GM12878 (cell line): ENCODE results near the gene GRK5. TPM values are rescaled to one million over a fixed set of nuclear protein-coding genes. Genes with fewer than 3 reads are reported as not detected.

Experiments
- BACH1 ChIP-seq: fragments of 450-650 bp; IDR thresholded peaks from 2 replicates; pipeline ENCODE4 v1.6.1; 2017; ENCODE audit warnings: mild to moderate bottlenecking, borderline replicate concordance
- CBX3 ChIP-seq: fragments of 200-600 bp; sonication (generic); IDR thresholded peaks from 2 replicates; pipeline ENCODE4 v1.6.1; 2016; ENCODE audit warnings: low read depth, borderline replicate concordance
- CHD1 ChIP-seq: IDR thresholded peaks from 2 replicates; pipeline ENCODE4 v1.6.1; 2012; ENCODE audit warnings: low read depth, low read length, improper control_type of control experiment
- DPF2 ChIP-seq: fragments of 450-650 bp; IDR thresholded peaks from 2 replicates; pipeline ENCODE4 v1.6.1; 2017; ENCODE audit warnings: mild to moderate bottlenecking
- EED ChIP-seq: sonication (generic); IDR thresholded peaks from 2 replicates; pipeline ENCODE4 v1.6.1; 2016; ENCODE audit warnings: antibody characterized with exemption, low read depth
- ESRRA ChIP-seq: IDR thresholded peaks from 2 replicates; pipeline ENCODE4 v1.6.1; 2012; ENCODE audit warnings: mild to moderate bottlenecking, low read length, improper control_type of control experiment
- EZH2 ChIP-seq: IDR thresholded peaks from 2 replicates; pipeline ENCODE4 v1.6.1; 2012; ENCODE audit warnings: low read depth, mild to moderate bottlenecking, control low read depth, inconsistent platforms, low read length, borderline replicate concordance; ENCODE audit not compliant: control insufficient read depth
- FOXM1 ChIP-seq: IDR thresholded peaks from 2 replicates; pipeline ENCODE4 v1.6.1; 2012; ENCODE audit warnings: low read depth, mild to moderate bottlenecking, inconsistent platforms, low read length, moderate library complexity
- JUNB ChIP-seq: IDR thresholded peaks from 2 replicates; pipeline ENCODE4 v1.6.1; 2016; ENCODE audit warnings: antibody characterized with exemption, mild to moderate bottlenecking
- NFIC ChIP-seq: IDR thresholded peaks from 2 replicates; pipeline ENCODE4 v1.6.1; 2012; ENCODE audit warnings: low read depth, mild to moderate bottlenecking, inconsistent platforms, low read length, moderate library complexity
- TCF12 ChIP-seq: IDR thresholded peaks from 2 replicates; pipeline ENCODE4 v1.6.1; 2011; ENCODE audit warnings: low read depth, mild to moderate bottlenecking, low read length
- polyA plus RNA-seq, 11 experiments: library from polyadenylated mRNA; depleted of rRNA in 4 of 11; unstranded in 6 of 11; stranded (reverse) in 5 of 11; fragments of >200 nt; fragmentation: Nextera tagmentation in 4 of 11; fragmentation: Illumina TruSeq in 1 of 11; extraction: Ambion mirVana in 4 of 11; extraction: Trizol in 1 of 11; gene quantifications; 1 replicate in 1 of 11; 2 replicates in 10 of 11; pipeline versions ENCODE4 v1.2.1 to v1.2.3, GENCODE V29; 2011 to 2016; ENCODE audit warnings: inconsistent platforms in 2 of 11, missing spikeins in 2 of 11, low read depth in 1 of 11
- total RNA-seq, 4 experiments: library from RNA; depleted of rRNA in 3 of 4; stranded (reverse); fragments of >200 nt in 3 of 4; fragmentation: Illumina TruSeq in 1 of 4; extraction: Trizol in 1 of 4; gene quantifications; 2 replicates each; pipeline versions ENCODE4 v1.2.1 to v1.2.3, GENCODE V29; 2013 to 2021
- TF ChIP-seq, protein P1 (sequence below): IDR thresholded peaks from 2 replicates; pipeline ENCODE4 v1.6.1; 2012; ENCODE audit warnings: low read length, inconsistent platforms
- TF ChIP-seq, protein P2 (sequence below): fragments of 450-650 bp; IDR thresholded peaks from 2 replicates; pipeline ENCODE4 v1.6.1; 2018; ENCODE audit warnings: borderline replicate concordance, mild to moderate bottlenecking; ENCODE audit not compliant: partially characterized antibody
- TF ChIP-seq, protein P3 (sequence below): fragments of 150-350 bp; IDR thresholded peaks from 2 replicates; pipeline ENCODE4 v1.6.1; 2014; ENCODE audit warnings: mild to moderate bottlenecking, low read depth, low read length
- TF ChIP-seq, protein P4 (sequence below): fragments of 150-350 bp; IDR thresholded peaks from 2 replicates; pipeline ENCODE4 v1.6.1; 2016; ENCODE audit warnings: low read depth, low read length
- TF ChIP-seq, protein P5 (sequence below): IDR thresholded peaks from 2 replicates; pipeline ENCODE4 v1.6.1; 2011; ENCODE audit warnings: borderline replicate concordance, low read depth, mild to moderate bottlenecking, moderate library complexity, low read length; ENCODE audit not compliant: insufficient read depth, poor library complexity, severe bottlenecking
- TF ChIP-seq, protein P6 (sequence below): fragments of 450-650 bp; formaldehyde crosslinking; IDR thresholded peaks from 2 replicates; pipeline ENCODE4 v1.4.0; 2022; ENCODE audit warnings: mild to moderate bottlenecking, moderate library complexity

GRK5 gene
- total and polyA plus RNA-seq, 10 of the 15 experiments (the other 5 are each of a cell fraction or from before 2014, with no cell fraction given), result 0.11 to 22.1 (median 10.0) TPM

DNA sequence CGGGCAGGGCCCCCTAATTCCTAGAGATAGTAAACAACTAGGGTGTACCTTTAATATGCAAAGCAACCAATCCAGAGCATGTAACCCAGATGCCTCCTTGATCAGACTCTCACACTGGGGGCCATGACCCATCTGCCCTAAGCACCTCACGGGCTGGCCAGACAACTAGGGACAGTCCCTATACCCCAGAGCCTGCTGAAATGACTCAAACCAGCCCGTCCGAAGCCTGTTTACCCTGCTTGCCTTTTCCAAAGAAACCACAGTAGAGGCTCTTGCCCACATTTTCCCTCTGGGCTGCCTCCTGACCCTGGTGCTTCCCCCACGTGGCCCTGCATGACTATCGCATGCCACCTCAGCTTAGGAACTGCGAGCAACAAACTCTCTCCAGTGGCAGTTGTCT lies 288.9 kb downstream of the GRK5 start (continued):
- TF ChIP-seq, protein P1, sequence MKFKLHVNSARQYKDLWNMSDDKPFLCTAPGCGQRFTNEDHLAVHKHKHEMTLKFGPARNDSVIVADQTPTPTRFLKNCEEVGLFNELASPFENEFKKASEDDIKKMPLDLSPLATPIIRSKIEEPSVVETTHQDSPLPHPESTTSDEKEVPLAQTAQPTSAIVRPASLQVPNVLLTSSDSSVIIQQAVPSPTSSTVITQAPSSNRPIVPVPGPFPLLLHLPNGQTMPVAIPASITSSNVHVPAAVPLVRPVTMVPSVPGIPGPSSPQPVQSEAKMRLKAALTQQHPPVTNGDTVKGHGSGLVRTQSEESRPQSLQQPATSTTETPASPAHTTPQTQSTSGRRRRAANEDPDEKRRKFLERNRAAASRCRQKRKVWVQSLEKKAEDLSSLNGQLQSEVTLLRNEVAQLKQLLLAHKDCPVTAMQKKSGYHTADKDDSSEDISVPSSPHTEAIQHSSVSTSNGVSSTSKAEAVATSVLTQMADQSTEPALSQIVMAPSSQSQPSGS, result peak; percentile 66
- TF ChIP-seq FOXM1 (peak; percentile 60; the same call in 1 of the 2 replicates), BACH1 (peak; percentile 31; the same call in 1 of the 2 replicates), ESRRA (no peak), CBX3 (no peak), CHD1 (no peak), NFIC (peak; percentile 70; the same call in 1 of the 2 replicates), EZH2 (no peak), JUNB (peak; percentile 88), EED (peak; percentile 87), TCF12 (0 out of 2 replicates have a peak, but pooled peaks have one; percentile 53), DPF2 (peak; percentile 78)
- TF ChIP-seq, protein P2, sequence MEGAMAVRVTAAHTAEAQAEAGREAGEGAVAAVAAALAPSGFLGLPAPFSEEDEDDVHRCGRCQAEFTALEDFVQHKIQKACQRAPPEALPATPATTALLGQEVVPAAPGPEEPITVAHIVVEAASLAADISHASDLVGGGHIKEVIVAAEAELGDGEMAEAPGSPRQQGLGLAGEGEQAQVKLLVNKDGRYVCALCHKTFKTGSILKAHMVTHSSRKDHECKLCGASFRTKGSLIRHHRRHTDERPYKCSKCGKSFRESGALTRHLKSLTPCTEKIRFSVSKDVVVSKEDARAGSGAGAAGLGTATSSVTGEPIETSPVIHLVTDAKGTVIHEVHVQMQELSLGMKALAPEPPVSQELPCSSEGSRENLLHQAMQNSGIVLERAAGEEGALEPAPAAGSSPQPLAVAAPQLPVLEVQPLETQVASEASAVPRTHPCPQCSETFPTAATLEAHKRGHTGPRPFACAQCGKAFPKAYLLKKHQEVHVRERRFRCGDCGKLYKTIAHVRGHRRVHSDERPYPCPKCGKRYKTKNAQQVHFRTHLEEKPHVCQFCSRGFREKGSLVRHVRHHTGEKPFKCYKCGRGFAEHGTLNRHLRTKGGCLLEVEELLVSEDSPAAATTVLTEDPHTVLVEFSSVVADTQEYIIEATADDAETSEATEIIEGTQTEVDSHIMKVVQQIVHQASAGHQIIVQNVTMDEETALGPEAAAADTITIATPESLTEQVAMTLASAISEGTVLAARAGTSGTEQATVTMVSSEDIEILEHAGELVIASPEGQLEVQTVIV, result no peak
- TF ChIP-seq, protein P3, sequence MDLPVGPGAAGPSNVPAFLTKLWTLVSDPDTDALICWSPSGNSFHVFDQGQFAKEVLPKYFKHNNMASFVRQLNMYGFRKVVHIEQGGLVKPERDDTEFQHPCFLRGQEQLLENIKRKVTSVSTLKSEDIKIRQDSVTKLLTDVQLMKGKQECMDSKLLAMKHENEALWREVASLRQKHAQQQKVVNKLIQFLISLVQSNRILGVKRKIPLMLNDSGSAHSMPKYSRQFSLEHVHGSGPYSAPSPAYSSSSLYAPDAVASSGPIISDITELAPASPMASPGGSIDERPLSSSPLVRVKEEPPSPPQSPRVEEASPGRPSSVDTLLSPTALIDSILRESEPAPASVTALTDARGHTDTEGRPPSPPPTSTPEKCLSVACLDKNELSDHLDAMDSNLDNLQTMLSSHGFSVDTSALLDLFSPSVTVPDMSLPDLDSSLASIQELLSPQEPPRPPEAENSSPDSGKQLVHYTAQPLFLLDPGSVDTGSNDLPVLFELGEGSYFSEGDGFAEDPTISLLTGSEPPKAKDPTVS, result no peak
- TF ChIP-seq, protein P4, sequence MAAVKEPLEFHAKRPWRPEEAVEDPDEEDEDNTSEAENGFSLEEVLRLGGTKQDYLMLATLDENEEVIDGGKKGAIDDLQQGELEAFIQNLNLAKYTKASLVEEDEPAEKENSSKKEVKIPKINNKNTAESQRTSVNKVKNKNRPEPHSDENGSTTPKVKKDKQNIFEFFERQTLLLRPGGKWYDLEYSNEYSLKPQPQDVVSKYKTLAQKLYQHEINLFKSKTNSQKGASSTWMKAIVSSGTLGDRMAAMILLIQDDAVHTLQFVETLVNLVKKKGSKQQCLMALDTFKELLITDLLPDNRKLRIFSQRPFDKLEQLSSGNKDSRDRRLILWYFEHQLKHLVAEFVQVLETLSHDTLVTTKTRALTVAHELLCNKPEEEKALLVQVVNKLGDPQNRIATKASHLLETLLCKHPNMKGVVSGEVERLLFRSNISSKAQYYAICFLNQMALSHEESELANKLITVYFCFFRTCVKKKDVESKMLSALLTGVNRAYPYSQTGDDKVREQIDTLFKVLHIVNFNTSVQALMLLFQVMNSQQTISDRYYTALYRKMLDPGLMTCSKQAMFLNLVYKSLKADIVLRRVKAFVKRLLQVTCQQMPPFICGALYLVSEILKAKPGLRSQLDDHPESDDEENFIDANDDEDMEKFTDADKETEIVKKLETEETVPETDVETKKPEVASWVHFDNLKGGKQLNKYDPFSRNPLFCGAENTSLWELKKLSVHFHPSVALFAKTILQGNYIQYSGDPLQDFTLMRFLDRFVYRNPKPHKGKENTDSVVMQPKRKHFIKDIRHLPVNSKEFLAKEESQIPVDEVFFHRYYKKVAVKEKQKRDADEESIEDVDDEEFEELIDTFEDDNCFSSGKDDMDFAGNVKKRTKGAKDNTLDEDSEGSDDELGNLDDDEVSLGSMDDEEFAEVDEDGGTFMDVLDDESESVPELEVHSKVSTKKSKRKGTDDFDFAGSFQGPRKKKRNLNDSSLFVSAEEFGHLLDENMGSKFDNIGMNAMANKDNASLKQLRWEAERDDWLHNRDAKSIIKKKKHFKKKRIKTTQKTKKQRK, result no peak
- TF ChIP-seq, protein P5, sequence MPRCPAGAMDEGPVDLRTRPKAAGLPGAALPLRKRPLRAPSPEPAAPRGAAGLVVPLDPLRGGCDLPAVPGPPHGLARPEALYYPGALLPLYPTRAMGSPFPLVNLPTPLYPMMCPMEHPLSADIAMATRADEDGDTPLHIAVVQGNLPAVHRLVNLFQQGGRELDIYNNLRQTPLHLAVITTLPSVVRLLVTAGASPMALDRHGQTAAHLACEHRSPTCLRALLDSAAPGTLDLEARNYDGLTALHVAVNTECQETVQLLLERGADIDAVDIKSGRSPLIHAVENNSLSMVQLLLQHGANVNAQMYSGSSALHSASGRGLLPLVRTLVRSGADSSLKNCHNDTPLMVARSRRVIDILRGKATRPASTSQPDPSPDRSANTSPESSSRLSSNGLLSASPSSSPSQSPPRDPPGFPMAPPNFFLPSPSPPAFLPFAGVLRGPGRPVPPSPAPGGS, result peak; percentile 99
- TF ChIP-seq, protein P6, sequence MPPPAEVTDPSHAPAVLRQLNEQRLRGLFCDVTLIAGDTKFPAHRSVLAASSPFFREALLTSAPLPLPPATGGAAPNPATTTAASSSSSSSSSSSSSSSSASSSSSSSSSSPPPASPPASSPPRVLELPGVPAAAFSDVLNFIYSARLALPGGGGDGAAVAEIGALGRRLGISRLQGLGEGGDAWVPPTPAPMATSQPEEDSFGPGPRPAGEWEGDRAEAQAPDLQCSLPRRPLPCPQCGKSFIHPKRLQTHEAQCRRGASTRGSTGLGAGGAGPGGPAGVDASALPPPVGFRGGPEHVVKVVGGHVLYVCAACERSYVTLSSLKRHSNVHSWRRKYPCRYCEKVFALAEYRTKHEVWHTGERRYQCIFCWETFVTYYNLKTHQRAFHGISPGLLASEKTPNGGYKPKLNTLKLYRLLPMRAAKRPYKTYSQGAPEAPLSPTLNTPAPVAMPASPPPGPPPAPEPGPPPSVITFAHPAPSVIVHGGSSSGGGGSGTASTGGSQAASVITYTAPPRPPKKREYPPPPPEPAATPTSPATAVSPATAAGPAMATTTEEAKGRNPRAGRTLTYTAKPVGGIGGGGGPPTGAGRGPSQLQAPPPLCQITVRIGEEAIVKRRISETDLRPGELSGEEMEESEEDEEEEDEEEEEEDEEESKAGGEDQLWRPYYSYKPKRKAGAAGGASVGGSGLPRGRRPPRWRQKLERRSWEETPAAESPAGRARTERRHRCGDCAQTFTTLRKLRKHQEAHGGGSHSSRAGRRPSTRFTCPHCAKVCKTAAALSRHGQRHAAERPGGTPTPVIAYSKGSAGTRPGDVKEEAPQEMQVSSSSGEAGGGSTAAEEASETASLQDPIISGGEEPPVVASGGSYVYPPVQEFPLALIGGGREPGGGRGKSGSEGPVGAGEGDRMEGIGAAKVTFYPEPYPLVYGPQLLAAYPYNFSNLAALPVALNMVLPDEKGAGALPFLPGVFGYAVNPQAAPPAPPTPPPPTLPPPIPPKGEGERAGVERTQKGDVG, result no peak
